Mononuclear cell (primary cell): ENCODE measurements around the gene GMPR. TPM values are rescaled to one million over a fixed set of nuclear protein-coding genes. Genes with fewer than 3 reads are reported as not detected.

ENCODE experiments used
- H3K27me3 ChIP-seq: 2 replicates; pipeline ENCODE4 v1.6.0; 2011; ENCODE audit warnings: low read length, control low read depth; ENCODE audit not compliant: insufficient read depth
- H3K4me1 ChIP-seq: 2 replicates; pipeline ENCODE4 v1.5.1; 2011; ENCODE audit warnings: mild to moderate bottlenecking, low read length, control low read depth; ENCODE audit not compliant: insufficient read depth
- H3K4me3 ChIP-seq: 2 replicates; pipeline ENCODE4 v1.5.1; 2011; ENCODE audit warnings: mild to moderate bottlenecking, low read length, moderate library complexity
- H3K9me3 ChIP-seq: 2 replicates; pipeline ENCODE4 v1.5.1; 2011; ENCODE audit warnings: low read depth, mild to moderate bottlenecking, control low read depth, low read length
- total RNA-seq: library from RNA; depleted of rRNA; stranded (reverse); fragments of >200 nt; gene quantifications from one replicate; pipeline ENCODE4 v1.2.3, GENCODE V29; 2012

GMPR gene
- total RNA-seq, 1 donor, result 6.2 TPM

DNA sequence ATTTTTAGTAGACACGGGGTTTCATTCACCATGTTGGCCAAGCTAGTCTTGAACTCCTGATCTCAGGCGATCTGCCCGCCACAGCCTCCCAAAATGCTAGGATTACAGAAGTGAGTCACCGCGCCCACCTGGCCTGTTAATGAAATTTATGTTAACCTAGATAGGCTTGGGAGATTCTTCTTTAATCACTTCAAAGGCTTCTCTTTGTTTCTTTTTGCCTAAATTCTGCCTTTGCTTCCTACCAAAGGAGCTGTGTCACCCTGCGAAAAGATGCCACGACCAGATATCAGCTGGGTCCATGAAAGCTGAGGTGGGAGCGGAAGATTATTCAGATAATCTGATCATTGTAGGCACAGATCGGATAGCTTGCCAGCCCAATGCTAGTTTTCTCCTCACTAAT lies 75.3 kb downstream of the GMPR start:
- Histone ChIP-seq H3K27me3 (no peaks in the 10 kb centered on the region), H3K4me1 (peaks cover 6% of the 10 kb centered on the region), H3K9me3 (no peaks in the 10 kb centered on the region), H3K4me3 (no peak overlapping the region)

DNA sequence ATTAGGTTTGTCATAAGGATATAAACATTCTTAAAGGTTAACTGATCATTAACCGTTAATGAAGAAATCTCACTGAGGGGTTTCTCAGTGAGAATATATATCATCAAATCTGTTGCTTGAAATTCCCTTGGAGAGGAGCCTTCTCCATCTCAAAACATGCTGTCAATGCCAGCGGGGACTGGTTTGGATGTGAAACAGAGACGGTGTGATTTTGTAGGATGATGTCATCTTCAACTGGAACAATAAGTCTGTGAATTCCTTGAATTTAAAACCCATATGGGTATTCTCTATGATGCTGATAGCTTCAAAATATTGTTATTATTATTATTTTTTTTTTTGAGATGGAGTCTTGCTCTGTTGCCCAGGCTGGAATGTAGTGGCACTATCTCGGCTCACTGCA lies 75.9 kb downstream of the GMPR start:
- no peak overlapping the region for H3K4me3 ChIP-seq
- no peaks in the 10 kb centered on the region for H3K9me3 ChIP-seq

DNA sequence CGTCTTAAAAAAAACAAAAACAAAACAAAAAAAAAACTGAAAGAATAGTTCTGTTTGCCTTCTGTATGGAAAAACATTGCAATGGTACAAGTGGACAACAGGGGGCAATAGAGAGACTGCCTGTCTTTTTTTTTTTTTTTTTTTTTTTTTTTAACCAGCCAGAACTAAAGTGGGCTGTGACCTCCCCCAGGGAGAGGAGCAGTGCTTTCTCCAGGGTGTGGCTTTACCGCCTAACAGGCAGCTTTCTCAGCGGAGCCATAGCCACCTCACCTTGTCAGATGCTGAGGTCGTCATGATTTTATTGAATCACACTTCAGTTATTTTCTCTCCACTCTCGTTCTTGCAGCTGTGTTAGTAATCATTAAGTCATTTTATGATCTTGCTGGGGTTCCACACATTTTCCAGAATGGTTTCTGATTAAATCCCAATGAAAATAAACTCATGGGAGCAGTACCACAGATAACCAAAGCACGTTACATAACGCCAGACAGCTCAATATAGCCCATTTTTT lies 78.4 kb downstream of the GMPR start:
- no peaks in the 10 kb centered on the region for H3K27me3 ChIP-seq
- H3K4me3 ChIP-seq, result no peak overlapping the region
- H3K4me1 ChIP-seq, result peaks cover 36% of the 10 kb centered on the region
- H3K9me3 ChIP-seq, result no peaks in the 10 kb centered on the region

More for the DNA sequence above, 75.9 kb downstream of the GMPR start:
- Histone ChIP-seq H3K27me3 (no peaks in the 10 kb centered on the region), H3K4me1 (peaks cover 12% of the 10 kb centered on the region)

DNA sequence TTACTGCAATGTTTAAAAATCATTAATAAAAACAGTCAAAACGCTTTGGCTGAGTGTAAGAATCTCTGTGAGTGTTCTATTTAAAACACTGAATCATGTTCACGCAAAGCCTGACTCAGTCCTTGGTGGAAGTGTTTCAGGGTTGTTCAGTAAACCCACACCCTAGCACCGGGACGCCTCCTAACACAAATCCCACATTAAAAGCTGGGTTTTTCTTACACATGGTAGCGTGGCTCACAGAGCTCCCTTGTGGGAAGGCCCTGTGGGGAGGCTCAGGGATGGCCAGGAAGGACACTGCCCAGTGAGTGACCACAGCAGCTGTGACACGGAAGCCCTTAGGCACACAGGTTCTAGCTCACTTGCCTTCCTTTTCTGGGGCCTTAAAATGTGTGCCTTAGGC lies 80.2 kb downstream of the GMPR start:
- Histone ChIP-seq H3K27me3 (no peaks in the 10 kb centered on the region), H3K4me1 (peaks cover 53% of the 10 kb centered on the region), H3K4me3 (no peak overlapping the region), H3K9me3 (no peaks in the 10 kb centered on the region)

DNA sequence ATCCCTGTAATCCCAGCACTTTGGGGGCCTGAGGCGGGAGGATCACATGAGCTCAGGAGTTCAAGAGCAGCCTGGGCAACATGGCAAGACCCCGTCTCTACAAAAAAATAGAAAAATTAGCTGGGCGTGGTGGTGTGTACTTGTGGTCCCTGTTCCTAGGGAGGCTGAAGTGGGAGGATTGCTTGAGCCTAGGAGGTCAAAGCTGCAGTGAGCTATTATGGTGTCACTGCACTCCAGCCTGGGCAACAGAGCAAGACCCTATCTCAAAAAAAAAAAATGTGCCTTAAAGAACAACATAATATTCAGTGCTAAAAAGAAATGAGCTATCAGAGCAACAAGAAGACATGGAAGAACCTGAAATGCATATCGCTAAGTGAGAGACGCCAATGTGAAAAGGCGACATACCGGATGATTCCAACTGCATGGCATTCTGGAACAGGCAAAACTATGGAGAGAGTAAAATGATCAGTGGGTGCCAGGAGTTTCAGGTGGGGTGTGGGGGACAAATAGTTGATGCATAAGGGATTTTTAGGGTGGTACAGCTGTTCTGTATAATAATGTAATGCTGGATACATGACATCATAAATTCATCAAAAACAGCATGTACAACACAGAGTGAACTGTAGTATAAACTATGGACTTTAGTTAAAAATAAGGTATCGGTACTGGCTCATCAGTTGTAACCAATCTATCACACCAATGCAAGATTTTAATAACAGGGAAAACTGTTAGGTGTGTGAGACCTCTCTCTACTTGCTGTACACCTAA lies 80.8 kb downstream of the GMPR start:
- Histone ChIP-seq H3K9me3 (no peaks in the 10 kb centered on the region), H3K27me3 (no peaks in the 10 kb centered on the region), H3K4me1 (peaks cover 58% of the 10 kb centered on the region), H3K4me3 (no peak overlapping the region)

DNA sequence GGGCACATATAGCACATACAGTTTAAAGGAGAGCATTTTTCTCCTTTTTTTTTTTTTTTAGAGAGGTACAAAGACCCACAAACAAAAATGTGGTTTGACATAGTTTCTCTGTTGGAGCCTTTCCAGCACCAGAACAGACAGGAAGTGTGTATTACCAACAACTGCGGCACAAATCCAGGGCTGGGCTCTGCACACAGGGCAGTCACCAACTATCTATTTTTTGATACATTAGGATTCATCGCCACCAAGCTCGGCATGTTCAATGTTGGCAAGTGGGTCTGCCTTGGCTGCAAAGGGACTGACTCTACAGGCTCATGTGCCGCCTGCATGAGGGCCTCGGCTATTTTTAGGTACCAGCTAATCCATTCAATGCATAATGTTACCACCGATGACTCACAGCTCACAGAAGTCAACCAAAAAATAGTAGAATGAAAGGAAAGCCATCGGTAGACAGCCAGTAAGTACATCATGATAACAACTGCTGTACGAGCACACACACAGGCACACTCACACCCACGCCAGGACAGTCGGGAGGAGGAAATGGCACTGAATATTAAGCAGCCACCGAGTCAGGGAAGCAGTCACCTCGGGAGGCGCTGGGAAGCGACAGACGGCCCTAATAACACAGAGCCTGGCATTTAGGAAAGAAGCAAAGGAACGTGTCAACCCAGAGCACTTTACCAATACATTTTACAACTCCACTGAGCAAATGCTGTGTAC lies 81.6 kb downstream of the GMPR start:
- Histone ChIP-seq H3K27me3 (no peaks in the 10 kb centered on the region), H3K4me3 (no peak overlapping the region), H3K4me1 (peaks cover 58% of the 10 kb centered on the region), H3K9me3 (no peaks in the 10 kb centered on the region)

DNA sequence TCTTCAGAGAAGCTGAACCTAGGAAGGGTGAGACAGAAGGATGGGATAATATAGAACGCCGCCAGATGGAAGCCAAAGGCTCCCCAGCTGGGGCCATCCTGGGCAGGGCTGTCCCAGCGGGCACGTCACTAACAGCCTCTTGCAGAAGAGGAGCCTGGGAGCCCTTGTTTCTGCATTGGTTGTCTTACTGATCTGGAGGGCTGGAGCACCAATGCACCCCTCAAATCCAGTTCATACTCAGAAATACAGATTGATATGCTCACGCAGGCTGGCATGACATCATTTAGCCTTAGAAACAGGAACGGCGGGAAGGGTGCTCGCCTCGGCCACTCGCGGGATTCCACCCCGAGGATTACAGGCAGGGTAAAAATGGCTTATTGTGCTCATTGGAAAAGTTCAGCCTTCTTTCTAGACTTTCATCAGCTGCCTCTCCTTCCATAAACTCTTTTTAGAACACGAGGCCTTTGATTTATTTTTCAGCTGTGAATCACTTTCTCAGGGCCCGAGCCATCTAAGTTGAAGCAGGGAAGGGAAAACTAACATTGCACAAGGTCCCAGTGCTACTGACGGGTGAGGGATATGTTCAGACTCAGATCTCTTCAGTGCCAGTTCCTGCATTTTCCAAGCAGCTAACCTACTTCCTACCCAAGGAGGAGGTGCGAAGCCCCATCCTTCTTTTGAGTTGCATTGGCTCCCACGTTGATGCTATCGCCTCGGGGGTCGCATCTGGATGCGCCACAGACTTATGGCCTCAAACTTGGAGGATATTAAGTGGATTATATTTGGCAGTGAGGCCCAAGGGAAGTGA lies 82.3 kb downstream of the GMPR start:
- Histone ChIP-seq H3K9me3 (no peaks in the 10 kb centered on the region), H3K27me3 (no peaks in the 10 kb centered on the region), H3K4me3 (no peak overlapping the region), H3K4me1 (peaks cover 58% of the 10 kb centered on the region)

DNA sequence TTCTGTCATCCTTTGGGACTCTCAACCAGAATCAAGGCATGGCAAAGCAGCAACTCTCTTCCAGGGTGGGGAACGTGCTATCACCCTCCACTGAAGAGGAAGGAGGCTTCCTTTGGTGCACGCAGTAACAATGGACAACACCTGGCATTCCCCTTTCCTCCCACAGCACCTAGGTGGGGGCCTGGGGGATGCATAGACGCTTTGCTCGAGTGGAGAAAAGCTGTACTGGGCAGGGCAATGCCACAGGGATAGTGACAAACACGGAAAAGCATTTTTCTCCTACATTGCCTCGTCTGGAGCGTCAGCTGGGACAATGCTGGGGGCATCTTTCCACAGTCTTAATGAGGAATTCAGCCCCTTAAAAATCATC lies 82.9 kb downstream of the GMPR start:
- peaks cover 58% of the 10 kb centered on the region for H3K4me1 ChIP-seq
- no peaks in the 10 kb centered on the region for H3K27me3 ChIP-seq
- H3K9me3 ChIP-seq, result no peaks in the 10 kb centered on the region
- H3K4me3 ChIP-seq, result no peak overlapping the region

DNA sequence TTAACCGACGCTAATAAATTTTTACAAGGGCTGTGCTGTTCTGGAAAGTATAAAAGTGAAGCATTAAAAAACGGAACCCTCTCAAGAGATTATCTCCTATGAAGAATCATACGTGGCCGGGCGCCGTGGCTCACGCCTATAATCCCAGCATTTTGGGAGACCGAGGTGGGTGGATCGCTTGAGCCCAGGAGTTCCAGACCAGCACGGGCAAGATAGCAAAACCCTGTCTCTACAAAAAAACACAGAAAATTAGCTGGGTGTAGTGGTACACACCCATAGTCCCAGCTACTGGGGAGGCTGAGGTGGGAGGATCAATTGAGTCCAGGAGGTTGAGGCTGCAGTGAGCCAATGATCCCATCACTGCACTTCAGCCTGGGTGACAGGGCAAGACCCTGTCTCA lies 83.4 kb downstream of the GMPR start:
- Histone ChIP-seq H3K27me3 (no peaks in the 10 kb centered on the region), H3K9me3 (no peaks in the 10 kb centered on the region), H3K4me3 (no peak overlapping the region), H3K4me1 (peaks cover 58% of the 10 kb centered on the region)

DNA sequence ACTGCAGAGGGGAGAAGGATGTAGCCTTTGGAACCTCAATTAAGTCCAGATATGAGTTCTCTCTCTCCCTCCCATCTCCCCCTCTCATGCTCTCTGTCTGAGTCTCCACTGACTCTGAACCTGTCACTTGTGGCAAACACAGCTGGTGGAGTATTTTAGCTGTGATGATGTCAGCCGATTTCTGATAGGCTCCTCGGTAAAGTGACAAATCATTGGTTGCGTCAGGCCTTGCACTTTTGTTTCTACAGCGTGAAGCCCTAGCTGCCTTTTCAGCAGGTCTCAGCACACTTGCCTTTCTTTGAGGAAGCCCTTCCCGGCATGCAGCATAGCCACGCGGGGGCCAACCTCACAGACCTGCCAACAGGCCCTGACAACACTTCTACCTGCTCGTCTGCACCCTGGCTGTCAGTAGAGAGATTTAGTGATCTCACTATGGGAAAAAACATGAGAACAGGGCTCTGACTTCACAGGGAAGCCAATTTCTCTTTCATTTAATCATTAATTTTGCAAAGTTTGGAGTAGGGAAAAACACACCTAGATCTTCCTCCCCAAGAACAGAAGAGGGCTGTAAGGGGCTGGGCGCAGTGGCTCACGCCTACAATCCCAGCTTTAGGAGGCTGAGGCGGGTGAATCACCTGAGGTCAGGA lies 84.4 kb downstream of the GMPR start:
- Histone ChIP-seq H3K4me3 (no peak overlapping the region), H3K9me3 (no peaks in the 10 kb centered on the region), H3K4me1 (peaks cover 58% of the 10 kb centered on the region), H3K27me3 (no peaks in the 10 kb centered on the region)

DNA sequence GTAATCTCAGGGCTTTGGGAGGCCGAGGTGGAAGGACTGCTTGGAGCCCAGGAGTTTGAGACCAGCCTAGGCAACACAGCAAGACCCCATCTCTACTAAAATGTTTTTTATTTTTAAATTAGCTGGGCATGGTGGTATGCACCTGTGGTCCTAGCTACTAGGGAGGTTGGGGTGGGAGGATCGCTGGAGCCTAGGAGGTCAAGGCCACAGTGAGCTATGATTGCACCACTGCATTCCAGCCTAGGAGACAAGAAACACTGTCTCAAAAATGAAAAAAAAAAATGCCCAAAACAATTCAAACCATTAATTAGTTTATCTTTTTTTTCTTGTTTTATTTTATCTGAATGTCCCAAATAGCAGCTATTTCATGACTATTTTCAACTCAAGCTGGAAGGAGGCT lies 85.8 kb downstream of the GMPR start:
- Histone ChIP-seq H3K4me3 (no peak overlapping the region), H3K4me1 (peaks cover 47% of the 10 kb centered on the region), H3K27me3 (no peaks in the 10 kb centered on the region), H3K9me3 (no peaks in the 10 kb centered on the region)

DNA sequence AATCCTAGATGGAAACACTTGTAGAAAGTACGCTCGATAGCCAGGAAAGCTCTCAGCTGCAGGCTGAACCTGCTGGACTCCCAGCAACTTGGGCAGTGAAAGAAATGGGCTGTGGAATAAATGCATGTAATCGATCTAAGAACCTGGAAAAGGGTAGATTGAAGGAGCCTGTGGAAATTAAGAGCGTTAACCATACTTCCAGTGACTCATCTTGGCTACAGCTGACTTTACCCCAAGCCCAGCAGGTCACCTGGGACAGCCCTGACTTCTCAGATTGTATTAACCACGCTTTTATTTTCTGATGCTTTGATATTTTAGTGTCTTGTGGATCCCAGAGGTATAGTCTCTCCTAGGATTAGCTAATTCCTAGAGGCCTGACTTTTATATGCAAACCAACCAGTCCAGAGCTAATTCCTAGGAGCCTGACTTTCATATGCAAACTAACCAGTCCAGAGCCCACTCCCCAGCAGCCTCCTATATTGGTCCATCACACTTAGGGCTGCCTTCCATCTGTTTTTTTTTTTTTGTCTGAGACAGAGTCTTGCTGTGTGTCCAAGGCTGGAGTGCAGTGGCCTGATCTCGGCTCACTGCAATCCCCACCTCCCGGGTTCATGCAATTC lies 86.3 kb downstream of the GMPR start:
- Histone ChIP-seq H3K9me3 (no peaks in the 10 kb centered on the region), H3K4me3 (no peak overlapping the region), H3K27me3 (no peaks in the 10 kb centered on the region), H3K4me1 (peaks cover 42% of the 10 kb centered on the region)

DNA sequence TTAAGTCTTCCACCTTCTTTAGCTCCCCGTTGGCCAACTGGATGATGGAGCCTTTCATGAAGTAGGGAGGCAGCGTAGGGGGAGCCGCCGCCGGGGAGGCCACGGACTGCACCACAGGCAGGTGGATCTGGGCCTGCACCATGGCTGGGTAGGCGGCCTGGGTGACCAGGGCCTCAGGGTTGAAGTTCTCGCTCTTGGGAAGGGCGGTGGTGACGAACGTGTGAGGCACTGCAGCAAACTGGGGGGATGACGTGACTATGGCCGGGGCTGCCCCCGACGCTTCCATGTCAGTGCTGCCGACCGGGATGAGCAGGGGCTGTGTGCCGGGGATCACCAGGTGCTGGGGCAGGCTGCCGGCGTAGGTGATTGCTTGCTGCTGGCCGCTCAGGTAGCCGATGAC lies 88.1 kb downstream of the GMPR start:
- H3K9me3 ChIP-seq, result no peaks in the 10 kb centered on the region
- no peak overlapping the region for H3K4me3 ChIP-seq
- H3K4me1 ChIP-seq, result peaks cover 27% of the 10 kb centered on the region
- no peaks in the 10 kb centered on the region for H3K27me3 ChIP-seq

DNA sequence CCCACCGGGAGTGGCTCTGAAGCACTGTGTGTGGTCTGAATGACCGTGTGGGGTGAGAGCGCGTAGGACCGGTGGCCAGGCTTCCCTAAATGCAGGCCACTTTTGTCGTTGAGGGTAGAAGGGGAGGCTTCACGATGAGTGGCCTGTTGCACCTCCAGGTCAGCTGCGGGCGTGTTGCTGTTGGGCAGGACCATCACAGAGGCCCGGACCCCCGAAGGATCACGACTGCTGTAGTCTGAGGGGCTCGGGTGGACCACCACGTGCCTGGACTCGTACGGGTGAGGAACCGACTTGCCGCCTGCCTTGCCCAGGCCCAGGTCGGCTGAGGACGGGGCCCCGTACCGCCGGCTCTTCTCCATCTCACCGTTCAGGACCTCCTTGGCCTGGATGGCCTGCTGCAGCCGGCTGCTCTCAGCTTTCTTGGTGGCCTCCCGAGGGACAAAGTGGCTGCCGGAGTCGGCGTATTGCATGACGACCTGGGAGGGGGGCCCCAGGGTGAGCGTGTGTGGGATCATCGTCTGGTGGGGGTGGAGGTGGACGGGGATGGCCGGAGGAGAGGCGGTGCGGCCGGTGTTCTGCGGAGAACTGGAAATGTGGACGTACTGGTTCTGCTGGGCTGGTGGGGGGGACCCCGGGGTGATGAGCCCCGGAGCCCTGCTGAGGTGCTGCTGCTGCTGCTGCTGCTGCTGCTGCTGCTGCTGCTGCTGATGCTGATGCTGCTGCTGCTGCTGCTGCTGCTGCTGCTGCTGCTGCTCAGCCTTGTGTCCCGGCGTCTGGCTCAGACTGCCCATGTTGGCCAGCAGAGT lies 88.8 kb downstream of the GMPR start:
- H3K27me3 ChIP-seq, result no peaks in the 10 kb centered on the region
- H3K4me1 ChIP-seq, result peaks cover 28% of the 10 kb centered on the region
- no peaks in the 10 kb centered on the region for H3K9me3 ChIP-seq
- H3K4me3 ChIP-seq, result no peak overlapping the region
